ENCODE results near the gene FIG4.

GRCh38 chr6:109874621-109875020 is 183.5 kb downstream of the FIG4 start:
- TF ChIP-seq POLR2A (IDR thresholded peaks at IDR 0.05) (no peak), CTCF (IDR thresholded peaks at IDR 0.05) (no peak)

Measured in right lobe of liver (tissue), 4 donors.